Measurements from ENCODE around the gene TTC34. TPM values are rescaled to one million over a fixed set of nuclear protein-coding genes. Genes with fewer than 3 reads are reported as not detected.

TTC34 gene
- total RNA-seq, 6 experiments from 2014 or later = 0.11 to 0.19 (median 0.16) TPM

DNA sequence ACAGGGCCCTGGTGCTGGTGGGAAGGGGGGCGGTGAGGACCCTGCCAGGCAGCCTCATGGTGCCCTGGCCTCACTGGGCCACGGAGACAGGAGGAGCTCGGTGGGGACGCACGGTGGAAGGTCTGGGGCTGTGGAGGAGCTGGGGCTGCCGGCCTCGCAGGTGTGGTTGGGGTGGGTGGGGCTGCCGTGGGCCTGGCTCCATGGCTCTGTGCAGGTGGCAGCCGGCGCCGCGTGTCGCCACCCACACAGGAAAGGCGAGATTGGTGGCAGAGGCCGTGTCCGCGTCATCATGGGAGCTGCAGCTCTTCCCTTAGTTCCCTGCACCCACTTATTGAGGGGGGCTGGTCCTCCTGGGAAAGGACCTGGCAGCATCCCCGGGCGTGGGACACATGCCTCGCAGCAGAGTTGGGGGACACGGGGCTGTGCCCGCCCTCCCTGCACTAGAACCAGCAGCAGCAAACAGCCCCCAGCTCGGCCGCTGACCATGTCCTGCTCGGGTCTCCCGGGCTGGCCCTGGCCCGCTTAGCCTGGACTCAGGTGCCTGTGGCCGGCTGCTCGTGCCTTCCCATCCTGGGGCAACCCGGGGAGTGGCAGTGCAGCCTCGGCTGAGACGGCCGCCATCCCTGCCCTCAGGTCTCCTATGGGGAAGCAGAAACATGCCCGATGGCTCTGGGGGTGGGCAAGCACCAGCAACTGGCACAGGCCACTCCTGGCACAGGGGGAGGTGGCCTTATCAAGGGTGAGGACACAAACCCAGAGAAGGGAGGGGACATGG, 7.5 kb upstream of the TTC34 start:
- no peak for DNase-seq
- no peaks in the 10 kb centered on the region for H3K4me1 Mint-ChIP-seq (ENCODE audit: low read depth)
- no peaks in the 10 kb centered on the region for H3K27me3 Mint-ChIP-seq (ENCODE audit: insufficient read depth)

GRCh38 chr1:2808386-2808705, 6.9 kb upstream of the TTC34 start:
- peaks cover 28% of the 10 kb centered on the region for H3K9me3 Mint-ChIP-seq

More for the DNA sequence above, 7.5 kb upstream of the TTC34 start:
- 0 out of 2 replicates have a peak, but pooled peaks cover 2% of the 10 kb centered on the region for H3K36me3 Mint-ChIP-seq (ENCODE audit: low read depth)
- no peak overlapping the region for H3K4me3 Mint-ChIP-seq
- peaks cover 33% of the 10 kb centered on the region for H3K9me3 Mint-ChIP-seq
- H3K27ac Mint-ChIP-seq = no peak overlapping the region
- TF ChIP-seq, protein P1, sequence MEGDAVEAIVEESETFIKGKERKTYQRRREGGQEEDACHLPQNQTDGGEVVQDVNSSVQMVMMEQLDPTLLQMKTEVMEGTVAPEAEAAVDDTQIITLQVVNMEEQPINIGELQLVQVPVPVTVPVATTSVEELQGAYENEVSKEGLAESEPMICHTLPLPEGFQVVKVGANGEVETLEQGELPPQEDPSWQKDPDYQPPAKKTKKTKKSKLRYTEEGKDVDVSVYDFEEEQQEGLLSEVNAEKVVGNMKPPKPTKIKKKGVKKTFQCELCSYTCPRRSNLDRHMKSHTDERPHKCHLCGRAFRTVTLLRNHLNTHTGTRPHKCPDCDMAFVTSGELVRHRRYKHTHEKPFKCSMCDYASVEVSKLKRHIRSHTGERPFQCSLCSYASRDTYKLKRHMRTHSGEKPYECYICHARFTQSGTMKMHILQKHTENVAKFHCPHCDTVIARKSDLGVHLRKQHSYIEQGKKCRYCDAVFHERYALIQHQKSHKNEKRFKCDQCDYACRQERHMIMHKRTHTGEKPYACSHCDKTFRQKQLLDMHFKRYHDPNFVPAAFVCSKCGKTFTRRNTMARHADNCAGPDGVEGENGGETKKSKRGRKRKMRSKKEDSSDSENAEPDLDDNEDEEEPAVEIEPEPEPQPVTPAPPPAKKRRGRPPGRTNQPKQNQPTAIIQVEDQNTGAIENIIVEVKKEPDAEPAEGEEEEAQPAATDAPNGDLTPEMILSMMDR (IDR thresholded peaks at IDR 0.05) = no peak

GRCh38 chr1:2807678-2808385, 6.3 kb upstream of the TTC34 start:
- Mint-ChIP-seq H3K4me1 (ENCODE audit: low read depth) (no peaks in the 10 kb centered on the region), H3K27ac (no peak overlapping the region), H3K9me3 (peaks cover 28% of the 10 kb centered on the region), H3K36me3 (ENCODE audit: low read depth) (no peaks in the 10 kb centered on the region), H3K4me3 (no peak overlapping the region), H3K27me3 (ENCODE audit: insufficient read depth) (no peaks in the 10 kb centered on the region)
- no peak for DNase-seq
- TF ChIP-seq, protein P1 (IDR thresholded peaks at IDR 0.05) = no peak

More at GRCh38 chr1:2808386-2808705, 6.9 kb upstream of the TTC34 start:
- TF ChIP-seq, protein P1 (IDR thresholded peaks at IDR 0.05) = no peak
- Mint-ChIP-seq H3K27ac (no peak overlapping the region), H3K4me3 (no peak overlapping the region), H3K27me3 (ENCODE audit: insufficient read depth) (no peaks in the 10 kb centered on the region), H3K4me1 (ENCODE audit: low read depth) (no peaks in the 10 kb centered on the region), H3K36me3 (ENCODE audit: low read depth) (no peaks in the 10 kb centered on the region)
- no peak for DNase-seq

DNA sequence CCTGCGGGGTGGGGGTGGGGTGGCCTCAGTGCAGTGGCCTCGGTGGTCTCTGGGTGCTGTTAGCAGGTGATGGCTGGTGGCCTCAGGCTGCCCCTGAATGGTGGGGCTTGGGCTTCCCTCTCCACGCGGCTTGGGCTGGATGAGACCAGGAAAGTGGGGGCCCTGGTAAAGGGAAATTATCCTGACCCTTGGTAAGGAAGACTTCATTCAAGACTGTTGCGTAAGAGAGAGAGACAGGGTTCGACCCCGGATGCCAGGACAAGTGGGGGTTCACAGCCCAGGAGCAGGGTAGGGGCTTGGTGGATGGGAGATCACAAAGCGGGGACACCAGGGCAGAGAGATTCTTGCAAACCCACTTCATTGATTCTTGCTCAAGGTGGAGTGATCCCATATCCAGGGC, 5.5 kb upstream of the TTC34 start:
- Mint-ChIP-seq H3K27me3 (ENCODE audit: insufficient read depth) (no peaks in the 10 kb centered on the region), H3K9me3 (peaks cover 21% of the 10 kb centered on the region), H3K36me3 (ENCODE audit: low read depth) (no peaks in the 10 kb centered on the region), H3K4me1 (ENCODE audit: low read depth) (no peaks in the 10 kb centered on the region), H3K27ac (no peak overlapping the region), H3K4me3 (no peak overlapping the region)
- no peak for DNase-seq
- TF ChIP-seq, protein P1 (IDR thresholded peaks at IDR 0.05) = no peak

DNA sequence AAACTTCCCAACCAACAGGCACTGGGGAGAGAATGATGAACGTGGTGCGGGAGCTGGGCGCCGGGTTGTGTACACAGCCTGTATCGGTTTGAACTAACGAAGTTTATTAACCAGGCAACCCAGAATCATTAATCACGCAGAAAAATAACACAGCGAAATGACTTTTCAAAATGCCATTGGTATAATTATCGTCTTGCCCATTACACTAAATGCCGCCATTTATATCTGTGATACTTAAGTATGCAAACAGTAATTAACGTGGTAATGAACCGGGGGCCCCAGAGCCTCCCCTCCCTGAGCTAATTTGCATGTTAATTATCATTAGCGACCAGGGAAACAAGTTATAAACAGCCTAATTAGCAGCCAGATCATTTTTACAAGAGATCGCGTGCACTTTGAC, 5.1 kb upstream of the TTC34 start:
- no peaks in the 10 kb centered on the region for H3K4me1 Mint-ChIP-seq (ENCODE audit: low read depth)
- no peak for DNase-seq
- no peaks in the 10 kb centered on the region for H3K27me3 Mint-ChIP-seq (ENCODE audit: insufficient read depth)
- peaks cover 21% of the 10 kb centered on the region for H3K9me3 Mint-ChIP-seq
- H3K4me3 Mint-ChIP-seq = no peak overlapping the region
- H3K27ac Mint-ChIP-seq = no peak overlapping the region
- H3K36me3 Mint-ChIP-seq (ENCODE audit: low read depth) = no peaks in the 10 kb centered on the region
- TF ChIP-seq, protein P1 (IDR thresholded peaks at IDR 0.05) = no peak
